K562 (cell line): ENCODE results near the gene COMMD4. TPM values are rescaled to one million over a fixed set of nuclear protein-coding genes. Genes with fewer than 3 reads are reported as not detected.

Experiments used
- ATAC-seq: fragments of 200-7000 bp; cut with Tn5 transposase; 3 replicates; pipeline ENCODE4 v1.9.1; 2020; ENCODE audit warnings: moderate library complexity
- BruUV-seq: library from RNA; stranded (reverse); fragments of 400-500 nt; replicated peaks from 2 replicates; lab custom pipeline; 2021; lab: Mats Ljungman, UMichigan
- CTCF ChIA-PET: fragments of 300-600 bp; formaldehyde crosslinking; extraction: SDS; loops from one replicate; lab custom pipeline; 2021; ENCODE audit warnings: low intra/inter-chr PET ratio; lab: Yijun Ruan, JAX
- POLR2A ChIA-PET: fragments of 300-600, 350-650 bp; sonication (Branson Sonifier 250); formaldehyde crosslinking; extraction: SDS; loops from one replicate; lab custom pipeline; 2021; ENCODE audit warnings: antibody characterized with exemption, inconsistent platforms; lab: Yijun Ruan, JAX
- DNase-seq, 4 experiments: peaks; one replicate each; pipeline versions ENCODE4 v3.0.0 to v3.0.0-alpha.2; 2011 to 2018; ENCODE audit warnings: low spot score in 3 of 4, mixed read lengths in 3 of 4; ENCODE audit errors: extremely low read depth in 1 of 4
- FAIRE-seq: peaks from 2 replicates; lab custom pipeline; 2011; peaks lifted over from hg19 to GRCh38; lab: Jason Lieb, UNC
- H2AFZ ChIP-seq: 2 replicates; pipeline ENCODE4 v1.6.0; 2011; ENCODE audit warnings: low read depth, low read length, control low read depth, inconsistent platforms
- H3K27ac ChIP-seq: fragments of 200-600 bp; 3 replicates; pipeline ENCODE4 v1.8.0; 2011; ENCODE audit warnings: low read depth, mild to moderate bottlenecking, control low read depth, inconsistent platforms, low read length, moderate library complexity, mixed read lengths; ENCODE audit errors: extremely low read depth
- H3K27me3 ChIP-seq, 2 experiments: fragments of 300-600 bp in 1 of 2; 2 replicates in 1 of 2; 3 replicates in 1 of 2; pipeline versions ENCODE4 v1.6.0 to v1.8.0; 2011; ENCODE audit warnings: inconsistent platforms in 2 of 2, low read length in 2 of 2, mild to moderate bottlenecking in 1 of 2, mixed read lengths in 1 of 2, moderate library complexity in 1 of 2; ENCODE audit not compliant: control insufficient read depth in 2 of 2, insufficient read depth in 2 of 2
- H3K36me3 ChIP-seq: fragments of 300-600 bp; 3 replicates; pipeline ENCODE4 v1.8.0; 2011; ENCODE audit warnings: mild to moderate bottlenecking, low read length, inconsistent platforms; ENCODE audit not compliant: control insufficient read depth, insufficient read depth
- H3K4me1 ChIP-seq, 2 experiments: fragments of 200-600 bp in 1 of 2; replicated peaks in 1 of 2; 2 replicates in 1 of 2; 3 replicates in 1 of 2; pipeline versions ENCODE4 v1.5.1 to v1.8.0; 2011; ENCODE audit warnings: inconsistent platforms in 2 of 2, low read length in 2 of 2, mild to moderate bottlenecking in 1 of 2, mixed read lengths in 1 of 2, moderate library complexity in 1 of 2; ENCODE audit not compliant: control insufficient read depth in 2 of 2, insufficient read depth in 2 of 2
- H3K4me2 ChIP-seq: 2 replicates; pipeline ENCODE4 v1.6.1; 2011; ENCODE audit warnings: low read length, control low read depth, inconsistent platforms, mixed read lengths; ENCODE audit not compliant: insufficient read depth
- H3K4me3 ChIP-seq: fragments of 200-600 bp; sonication (generic), shearing (Covaris generic); 2 replicates; pipeline ENCODE4 v1.5.1; 2016; ENCODE audit warnings: control low read depth, inconsistent platforms
- H3K79me2 ChIP-seq: fragments of 200-600 bp; 3 replicates; pipeline ENCODE4 v1.8.0; 2011; ENCODE audit warnings: low read length, inconsistent platforms; ENCODE audit not compliant: control insufficient read depth, insufficient read depth
- H3K9ac ChIP-seq, 2 experiments: 2 replicates each; pipeline versions ENCODE4 v1.6.0 to v1.6.1; 2011; ENCODE audit warnings: low read depth in 2 of 2, low read length in 2 of 2, control low read depth in 1 of 2, inconsistent platforms in 1 of 2, mild to moderate bottlenecking in 1 of 2, mixed read lengths in 1 of 2; ENCODE audit not compliant: insufficient read depth in 1 of 2
- H3K9me1 ChIP-seq: one replicate; pipeline ENCODE4 v1.6.0; 2011; ENCODE audit warnings: inconsistent platforms, mild to moderate bottlenecking, low read length, moderate library complexity; ENCODE audit not compliant: control insufficient read depth, insufficient read depth
- H3K9me3 ChIP-seq: replicated peaks from 2 replicates; pipeline ENCODE4 v1.5.1; 2011; ENCODE audit warnings: low read depth, low read length, inconsistent platforms; ENCODE audit not compliant: control insufficient read depth, insufficient read depth
- H4K20me1 ChIP-seq: replicated peaks from 2 replicates; pipeline ENCODE4 v1.6.1; 2011; ENCODE audit warnings: low read length, inconsistent platforms, mixed read lengths; ENCODE audit not compliant: control insufficient read depth, insufficient read depth
- ARID1B ChIP-seq: fragments of 450-650 bp; IDR thresholded peaks from 2 replicates; pipeline ENCODE4 v1.6.1; 2016; ENCODE audit warnings: antibody characterized with exemption, mild to moderate bottlenecking, inconsistent platforms
- ARID2 ChIP-seq: fragments of 450-650 bp; IDR thresholded peaks from 2 replicates; pipeline ENCODE4 v1.6.1; 2017; ENCODE audit warnings: antibody characterized with exemption, mild to moderate bottlenecking
- BHLHE40 ChIP-seq: IDR thresholded peaks from 2 replicates; pipeline ENCODE4 v1.6.1; 2011; ENCODE audit warnings: low read length, improper control_type of control experiment
- DPF2 ChIP-seq: fragments of 450-650 bp; IDR thresholded peaks from 2 replicates; pipeline ENCODE4 v1.6.1; 2016
- HDAC1 ChIP-seq, 2 experiments: fragments of 450-650 bp; IDR thresholded peaks; 2 replicates each; pipeline ENCODE4 v1.6.1; 2016 to 2017; ENCODE audit warnings: inconsistent platforms in 1 of 2, mild to moderate bottlenecking in 1 of 2, moderate library complexity in 1 of 2
- KDM2B ChIP-seq: fragments of 250-450 bp; sonication (Bioruptor Pico); IDR thresholded peaks from 2 replicates; pipeline ENCODE4 v1.8.0; 2021; ENCODE audit warnings: mild to moderate bottlenecking, moderate library complexity
- MTA2 ChIP-seq: fragments of 450-650 bp; IDR thresholded peaks from 2 replicates; pipeline ENCODE4 v1.6.1; 2016; ENCODE audit warnings: low read depth
- PHF8 ChIP-seq: fragments of 200-600 bp; sonication (generic); IDR thresholded peaks from 2 replicates; pipeline ENCODE4 v1.6.1; 2012; ENCODE audit warnings: mixed run types, mild to moderate bottlenecking, inconsistent platforms, low read length, moderate library complexity, borderline replicate concordance
- SIX5 ChIP-seq, 2 experiments: IDR thresholded peaks; 2 replicates each; pipeline ENCODE4 v1.6.1; 2011; ENCODE audit warnings: low read length in 2 of 2, borderline replicate concordance in 1 of 2, low read depth in 1 of 2, mild to moderate bottlenecking in 1 of 2, moderate library complexity in 1 of 2; ENCODE audit not compliant: insufficient read depth in 1 of 2
- SP1 ChIP-seq: sonication (generic); formaldehyde crosslinking; IDR thresholded peaks from 2 replicates; pipeline ENCODE4 v1.8.1; 2022; ENCODE audit warnings: mild to moderate bottlenecking, missing genetic modification reagents
- SP2 ChIP-seq: IDR thresholded peaks from 2 replicates; pipeline ENCODE4 v1.6.1; 2011; ENCODE audit warnings: mild to moderate bottlenecking, low read depth, low read length, moderate library complexity; ENCODE audit not compliant: poor library complexity, severe bottlenecking; ENCODE audit errors: extremely low read depth
- STAG1 ChIP-seq: sonication (generic); formaldehyde crosslinking; IDR thresholded peaks from 2 replicates; pipeline ENCODE4 v1.5.0; 2020; ENCODE audit warnings: missing genetic modification reagents, borderline replicate concordance
- SUPT5H ChIP-seq: fragments of 450-650 bp; IDR thresholded peaks from 2 replicates; pipeline ENCODE4 v1.6.1; 2016
- ZC3H11A ChIP-seq: IDR thresholded peaks from 2 replicates; pipeline ENCODE4 v1.6.1; 2012; ENCODE audit warnings: low read depth, low read length, improper control_type of control experiment
- ZNF263 ChIP-seq: sonication (generic); formaldehyde crosslinking; IDR thresholded peaks from 2 replicates; pipeline ENCODE4 v1.8.0; 2022; ENCODE audit warnings: mild to moderate bottlenecking, missing genetic modification reagents, borderline replicate concordance
- ZNF354B ChIP-seq: fragments of 250-450 bp; sonication (Bioruptor Pico); IDR thresholded peaks from 2 replicates; pipeline ENCODE4 v1.4.0; 2020
- WGBS: fragments of 100-300 bp; shearing (Covaris generic); methylation state at CpG from one replicate; pipeline ENCODE4 v1.1.6; 2016; ENCODE audit warnings: low coverage, mixed read lengths; ENCODE audit not compliant: insufficient coverage; ENCODE audit errors: missing lambda C conversion rate; 5-methylcytosine and 5-hydroxymethylcytosine counted together
- in situ Hi-C: fragments of 300-500 bp; cut with MboI; formaldehyde crosslinking; loops from 4 replicates; pipeline ENCODE4 v1.15.0; 2018; ENCODE audit warnings: inconsistent platforms, mixed read lengths
- intact Hi-C: fragments of 100-400 bp; cut with micrococcal nuclease; formaldehyde crosslinking; loops from 2 replicates; pipeline ENCODE4 v1.14.2; 2022
- polyA plus RNA-seq, 8 experiments: library from polyadenylated mRNA; depleted of rRNA in 4 of 8; stranded (reverse) in 5 of 8; unstranded in 3 of 8; fragments of >200 nt; fragmentation: Nextera tagmentation in 2 of 8; fragmentation: Illumina TruSeq in 1 of 8; extraction: Ambion mirVana in 2 of 8; extraction: Trizol in 1 of 8; gene quantifications; 2 replicates each; pipeline versions ENCODE4 v1.2.1 to v1.2.3, GENCODE V29; 2011 to 2014; ENCODE audit warnings: inconsistent platforms in 1 of 8, missing spikeins in 1 of 8
- total RNA-seq, 7 experiments: library from RNA; depleted of rRNA in 6 of 7; stranded (reverse); fragments of >200 nt in 6 of 7; fragmentation: Illumina TruSeq in 2 of 7; extraction: Trizol in 2 of 7; gene quantifications; 2 replicates each; pipeline versions ENCODE4 v1.2.1 to v1.2.3, GENCODE V29; 2011 to 2021; ENCODE audit warnings: low replicate concordance in 1 of 7
- TF ChIP-seq, protein P1 (sequence below): fragments of 250-450 bp; sonication (Bioruptor Pico); IDR thresholded peaks from 2 replicates; pipeline ENCODE4 v1.8.0; 2022; ENCODE audit warnings: inconsistent platforms
- TF ChIP-seq, protein P2 (sequence below): fragments of 250-450 bp; sonication (Bioruptor Pico); IDR thresholded peaks from 2 replicates; pipeline ENCODE4 v1.8.0; 2021; ENCODE audit warnings: borderline replicate concordance, mild to moderate bottlenecking, moderate library complexity; ENCODE audit not compliant: poor library complexity, severe bottlenecking

The COMMD4 gene
- total and polyA plus RNA-seq, 9 of the 15 experiments (the other 6 are each of a cell fraction or from before 2014, with no cell fraction given), result 20.4 to 140 (median 63.9) TPM

DNA sequence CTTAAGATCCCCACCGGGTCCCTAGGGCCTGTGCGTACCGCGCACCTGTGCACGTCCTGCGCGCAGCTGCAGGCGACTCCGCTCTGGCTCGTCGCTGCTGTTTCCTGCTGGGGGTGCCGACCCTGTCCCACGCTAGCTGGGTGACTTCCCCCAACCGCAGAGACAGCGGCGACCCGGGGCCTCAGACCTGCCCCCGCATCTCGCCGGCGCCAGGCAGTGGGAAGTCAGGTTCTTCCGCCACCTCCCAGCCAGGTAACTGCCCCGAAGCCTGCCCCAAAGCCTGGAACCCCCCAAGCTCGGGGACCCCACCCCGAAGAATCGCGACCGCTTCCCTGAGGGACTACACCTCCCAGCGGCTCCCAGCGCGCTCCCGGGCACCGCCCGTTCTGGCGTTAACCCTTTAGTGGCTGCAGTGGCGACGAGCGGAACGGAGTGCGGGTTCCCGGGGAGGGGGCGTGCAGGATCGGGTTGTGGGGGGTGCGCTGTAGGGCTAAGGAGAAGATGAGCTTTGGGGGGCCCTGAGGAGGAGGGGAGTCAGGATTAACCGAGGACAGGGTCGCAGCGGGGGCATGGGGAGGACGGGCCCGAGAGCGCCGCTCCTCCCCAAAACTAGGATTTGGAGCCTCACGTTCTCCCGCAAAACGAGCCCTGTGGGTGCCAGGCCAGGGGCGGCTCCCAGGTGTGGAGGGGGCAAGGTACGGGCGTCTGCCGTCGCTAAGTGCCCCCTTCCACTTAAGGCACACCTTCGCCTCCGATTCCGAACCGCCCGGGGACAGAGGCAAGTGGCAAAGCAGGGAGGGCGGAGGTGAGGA, 11.6 kb downstream of the COMMD4 start:
- no peaks in the 10 kb centered on the region for H4K20me1 ChIP-seq
- peak overlapping the region; percentile 55 for H3K4me3 ChIP-seq
- WGBS, result 9% methylated on average over 49 of the region's 65 CpGs
- FAIRE-seq (peak; percentile 48), ATAC-seq (peak; percentile 83), DNase-seq (peak; percentile 57 to 72 (median 69))
- H3K4me1 ChIP-seq, result peaks cover 4 to 31% of the 10 kb centered on the region in 2 experiments; a peak in 3 of 5 replicates
- H3K36me3 ChIP-seq, result no peaks in the 10 kb centered on the region
- no peaks in the 10 kb centered on the region for H3K9me1 ChIP-seq
- CTCF ChIA-PET, result no interaction called here
- peak overlapping the region; percentile 80 for H3K4me2 ChIP-seq
- in situ Hi-C loops (no loop called here), intact Hi-C loops (no loop called here)
- H3K27me3 ChIP-seq, result no peaks in the 10 kb centered on the region
- H3K27ac ChIP-seq, result peak overlapping the region; percentile 61; the same call in 2 of the 3 replicates
- no peaks in the 10 kb centered on the region for H3K9me3 ChIP-seq
- H3K79me2 ChIP-seq, result no peaks in the 10 kb centered on the region
- BruUV-seq, result TSS peak; percentile 71
- peak overlapping the region; percentile 72 to 89 for H3K9ac ChIP-seq
- peak overlapping the region; percentile 95 for H2AFZ ChIP-seq
- POLR2A ChIA-PET, result interaction anchor here (0.6 to 1.0 kb wide), 4 partner anchors 39 to 231 kb away, joined by 3 read pairs; partner anchors contain the start of gene PTPN9
- TF ChIP-seq ZC3H11A, result 0 out of 2 replicates have a peak, but pooled peaks have one; percentile 43
- peak; percentile 44; the same call in 1 of the 2 replicates for TF ChIP-seq DPF2
- TF ChIP-seq, protein P1, sequence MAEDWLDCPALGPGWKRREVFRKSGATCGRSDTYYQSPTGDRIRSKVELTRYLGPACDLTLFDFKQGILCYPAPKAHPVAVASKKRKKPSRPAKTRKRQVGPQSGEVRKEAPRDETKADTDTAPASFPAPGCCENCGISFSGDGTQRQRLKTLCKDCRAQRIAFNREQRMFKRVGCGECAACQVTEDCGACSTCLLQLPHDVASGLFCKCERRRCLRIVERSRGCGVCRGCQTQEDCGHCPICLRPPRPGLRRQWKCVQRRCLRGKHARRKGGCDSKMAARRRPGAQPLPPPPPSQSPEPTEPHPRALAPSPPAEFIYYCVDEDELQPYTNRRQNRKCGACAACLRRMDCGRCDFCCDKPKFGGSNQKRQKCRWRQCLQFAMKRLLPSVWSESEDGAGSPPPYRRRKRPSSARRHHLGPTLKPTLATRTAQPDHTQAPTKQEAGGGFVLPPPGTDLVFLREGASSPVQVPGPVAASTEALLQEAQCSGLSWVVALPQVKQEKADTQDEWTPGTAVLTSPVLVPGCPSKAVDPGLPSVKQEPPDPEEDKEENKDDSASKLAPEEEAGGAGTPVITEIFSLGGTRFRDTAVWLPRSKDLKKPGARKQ (CRISPR knock-in tag), result 0 out of 2 replicates have a peak, but pooled peaks have one; percentile 8
- TF ChIP-seq STAG1 (CRISPR knock-in tag), result 0 out of 2 replicates have a peak, but pooled peaks have one; percentile 34
- TF ChIP-seq SUPT5H, result 0 out of 2 replicates have a peak, but pooled peaks have one; percentile 31
- TF ChIP-seq KDM2B, result 0 out of 2 replicates have a peak, but pooled peaks have one; percentile 26
- peak; percentile 32 to 34; a peak in 2 of 4 replicates for TF ChIP-seq SIX5 (IDR thresholded peaks at IDR 0.05; ENCODE audit: borderline replicate concordance in 1 of 2, insufficient read depth in 1 of 2, low read depth in 1 of 2, low read length in 2 of 2)
- TF ChIP-seq SP1 (CRISPR knock-in tag), result peak; percentile 75
- peak; percentile 14; the same call in 1 of the 2 replicates for TF ChIP-seq BHLHE40
- TF ChIP-seq, protein P2, sequence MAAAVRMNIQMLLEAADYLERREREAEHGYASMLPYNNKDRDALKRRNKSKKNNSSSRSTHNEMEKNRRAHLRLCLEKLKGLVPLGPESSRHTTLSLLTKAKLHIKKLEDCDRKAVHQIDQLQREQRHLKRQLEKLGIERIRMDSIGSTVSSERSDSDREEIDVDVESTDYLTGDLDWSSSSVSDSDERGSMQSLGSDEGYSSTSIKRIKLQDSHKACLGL (CRISPR knock-in tag), result no peak
- no peak for TF ChIP-seq SP2
- TF ChIP-seq HDAC1 (IDR thresholded peaks at IDR 0.05), result peak in 1 of 2 experiments; percentile 37; a peak in 1 of 4 replicates
- 0 out of 2 replicates have a peak, but pooled peaks have one; percentile 29 for TF ChIP-seq ARID1B
- TF ChIP-seq ZNF354B (CRISPR knock-in tag), result no peak
- peak; percentile 95 for TF ChIP-seq ZNF263 (CRISPR knock-in tag)
- 0 out of 2 replicates have a peak, but pooled peaks have one; percentile 16 for TF ChIP-seq ARID2
- peak; percentile 46; the same call in 1 of the 2 replicates for TF ChIP-seq PHF8
- 0 out of 2 replicates have a peak, but pooled peaks have one; percentile 15 for TF ChIP-seq MTA2
